NCI-H1417 (cell line): ENCODE data around the gene TBX18.

Experiments used
- DNase-seq, 3 experiments: peaks; one replicate each; lab custom pipeline; 2025; lab: John Stamatoyannopoulos, UW

TBX18 gene

DNA sequence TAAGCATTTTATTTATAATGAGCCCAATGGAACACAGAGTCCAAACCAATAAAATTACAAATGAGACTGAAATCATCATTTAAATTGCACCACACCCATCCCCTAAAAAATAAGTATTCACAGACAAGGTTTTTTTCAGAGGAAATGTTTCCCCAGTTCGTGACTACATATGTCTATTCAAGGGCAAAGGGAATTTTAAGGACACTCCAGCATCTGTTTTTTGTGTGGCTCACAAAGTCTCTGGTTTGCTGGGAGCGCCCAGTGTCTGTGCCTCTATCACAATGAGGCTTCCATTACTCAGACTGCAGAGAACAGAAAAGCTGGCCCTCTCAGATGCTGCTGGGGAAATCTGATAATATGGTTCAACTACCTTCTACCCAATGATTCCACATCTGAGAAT lies 16.0 kb downstream of the TBX18 start:
- no peak for DNase-seq

DNA sequence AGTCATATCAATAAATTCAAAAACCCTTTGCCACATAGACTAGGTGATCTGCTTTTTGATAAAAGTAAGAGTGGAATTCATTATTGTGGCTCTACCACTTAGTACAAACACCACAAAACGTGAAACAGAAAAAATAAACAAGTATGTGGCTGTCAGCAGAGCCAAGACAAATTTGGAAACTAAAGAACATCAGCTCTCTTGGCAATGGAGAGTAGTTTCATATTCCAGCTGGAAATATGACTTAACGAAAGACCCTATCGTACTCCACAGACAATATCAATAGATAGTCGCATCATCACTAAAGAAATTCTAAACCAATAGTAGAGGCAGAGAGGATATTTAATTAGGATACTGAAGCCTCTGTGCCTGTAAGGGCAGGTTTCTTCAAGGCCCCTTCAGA lies 20.8 kb downstream of the TBX18 start:
- no peak for DNase-seq

DNA sequence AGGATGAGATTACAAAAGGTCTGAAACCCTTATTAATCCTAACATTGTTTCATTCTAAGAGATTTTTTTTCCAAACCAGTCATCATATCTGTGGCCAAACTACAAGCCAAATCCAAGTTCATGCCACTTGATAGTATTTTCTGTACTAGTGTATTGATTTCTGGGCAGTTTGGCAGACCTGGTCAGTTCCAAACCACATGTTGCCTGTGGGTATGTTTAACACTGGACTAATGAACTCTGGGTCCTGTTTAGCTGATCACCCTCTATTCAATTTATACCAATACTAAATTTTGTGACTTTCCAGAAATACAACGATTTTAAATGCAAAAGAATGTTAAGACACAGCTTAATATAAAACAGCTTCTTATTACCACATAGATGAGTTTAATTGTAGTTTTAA lies 24.0 kb downstream of the TBX18 start:
- DNase-seq, result no peak

DNA sequence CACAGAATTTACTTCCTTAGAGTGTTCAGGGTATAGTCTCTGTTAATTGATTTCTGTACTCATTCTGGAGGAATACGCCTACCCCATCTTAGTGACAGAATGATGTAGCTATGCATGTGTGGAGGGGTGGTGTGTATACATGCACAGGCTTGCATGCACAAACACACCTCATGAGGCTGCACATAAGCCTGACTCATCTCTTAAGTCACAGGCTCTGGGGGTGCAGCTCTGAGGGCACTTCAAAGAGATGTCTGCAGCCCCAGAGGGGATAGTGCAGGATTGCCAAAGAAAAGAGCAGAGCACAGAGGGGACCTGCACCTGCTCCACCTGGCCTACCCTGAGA lies 24.6 kb downstream of the TBX18 start:
- no peak for DNase-seq

DNA sequence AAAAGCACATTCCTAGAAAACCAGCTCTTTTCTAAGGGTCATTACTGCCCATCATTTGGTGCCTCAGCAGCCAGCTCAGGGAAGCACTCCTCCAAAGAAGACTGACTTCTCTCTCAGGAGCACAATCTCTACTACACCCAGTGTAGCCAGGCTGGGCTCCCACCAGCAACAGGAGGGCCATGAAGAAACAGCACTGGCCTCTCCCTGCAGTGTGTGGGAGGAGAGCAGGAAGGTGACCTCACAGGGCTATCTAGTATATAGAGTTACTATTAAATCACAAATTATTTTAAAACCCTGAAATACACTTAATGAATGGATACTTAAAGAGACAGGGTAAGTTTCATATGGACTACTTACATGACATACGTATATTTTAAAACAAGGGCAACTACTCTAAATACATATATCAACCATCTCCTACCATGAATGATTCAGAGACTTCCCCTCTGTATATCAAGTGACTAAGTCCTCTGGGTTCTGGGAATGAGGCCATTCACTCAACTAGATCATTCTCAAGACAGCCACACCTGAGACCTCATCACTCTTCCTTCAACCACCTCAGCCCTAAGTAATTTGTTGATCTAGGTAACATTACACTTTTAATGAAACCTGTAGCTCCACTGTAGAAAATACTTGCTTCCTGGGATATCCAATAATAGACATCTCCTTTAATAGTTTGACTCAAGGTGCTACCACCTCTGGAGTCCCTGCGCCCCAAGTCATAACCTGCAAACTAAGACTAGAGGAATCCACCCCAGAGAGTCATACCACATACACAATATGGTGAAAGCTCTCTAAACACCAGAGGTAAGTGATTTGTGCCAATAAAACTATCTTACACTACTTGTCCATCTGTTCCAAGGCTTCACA lies 25.2 kb downstream of the TBX18 start:
- DNase-seq, result no peak

GRCh38 chr6:84733889-84734288 lies 30.5 kb downstream of the TBX18 start:
- no peak for DNase-seq

DNA sequence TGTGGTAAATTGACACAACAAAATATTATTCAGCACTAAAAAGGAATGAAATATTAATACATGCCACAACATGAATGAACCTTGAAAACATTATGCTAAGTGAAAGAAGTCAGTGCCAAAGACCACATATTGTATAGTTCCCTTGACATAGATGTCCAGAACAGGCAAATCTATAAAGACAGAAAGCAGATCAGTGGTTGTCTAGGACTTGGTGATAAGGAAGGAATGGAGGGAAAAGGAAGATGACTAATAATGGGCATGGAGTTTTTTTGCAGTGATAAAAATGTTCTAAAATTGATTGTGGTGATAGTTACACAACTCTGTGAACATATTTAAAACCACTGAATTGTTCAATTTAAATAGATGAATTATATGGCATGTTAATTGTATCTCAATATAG lies 32.5 kb downstream of the TBX18 start:
- no peak for DNase-seq

GRCh38 chr6:84731401-84731800 lies 33.0 kb downstream of the TBX18 start:
- no peak for DNase-seq

- DNase-seq, result peak in 2 of 3 experiments; percentile 3 to 30
These were observed 35.8 kb downstream of the TBX18 start for GRCh38 chr6:84728602-84729001.

DNA sequence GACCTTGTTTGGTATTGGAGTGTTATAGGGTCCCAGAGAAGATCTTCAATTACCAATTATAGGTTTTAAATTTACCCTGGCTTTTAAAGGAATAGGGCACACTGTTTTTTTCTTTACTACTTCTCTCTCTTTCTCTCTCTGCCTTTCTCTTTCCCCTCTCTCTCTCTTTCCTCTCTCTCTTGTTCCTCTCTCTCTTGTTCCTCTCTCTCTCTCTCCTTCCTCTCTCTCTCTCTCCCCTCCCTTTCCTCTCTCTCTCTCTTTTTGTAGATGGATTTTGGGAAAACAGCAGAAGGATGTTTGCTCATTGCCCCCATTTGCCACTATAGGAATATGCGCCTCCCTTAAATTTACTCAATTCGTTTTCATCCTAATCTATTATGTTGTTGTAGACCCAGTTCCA lies 45.2 kb downstream of the TBX18 start:
- DNase-seq, result no peak

DNA sequence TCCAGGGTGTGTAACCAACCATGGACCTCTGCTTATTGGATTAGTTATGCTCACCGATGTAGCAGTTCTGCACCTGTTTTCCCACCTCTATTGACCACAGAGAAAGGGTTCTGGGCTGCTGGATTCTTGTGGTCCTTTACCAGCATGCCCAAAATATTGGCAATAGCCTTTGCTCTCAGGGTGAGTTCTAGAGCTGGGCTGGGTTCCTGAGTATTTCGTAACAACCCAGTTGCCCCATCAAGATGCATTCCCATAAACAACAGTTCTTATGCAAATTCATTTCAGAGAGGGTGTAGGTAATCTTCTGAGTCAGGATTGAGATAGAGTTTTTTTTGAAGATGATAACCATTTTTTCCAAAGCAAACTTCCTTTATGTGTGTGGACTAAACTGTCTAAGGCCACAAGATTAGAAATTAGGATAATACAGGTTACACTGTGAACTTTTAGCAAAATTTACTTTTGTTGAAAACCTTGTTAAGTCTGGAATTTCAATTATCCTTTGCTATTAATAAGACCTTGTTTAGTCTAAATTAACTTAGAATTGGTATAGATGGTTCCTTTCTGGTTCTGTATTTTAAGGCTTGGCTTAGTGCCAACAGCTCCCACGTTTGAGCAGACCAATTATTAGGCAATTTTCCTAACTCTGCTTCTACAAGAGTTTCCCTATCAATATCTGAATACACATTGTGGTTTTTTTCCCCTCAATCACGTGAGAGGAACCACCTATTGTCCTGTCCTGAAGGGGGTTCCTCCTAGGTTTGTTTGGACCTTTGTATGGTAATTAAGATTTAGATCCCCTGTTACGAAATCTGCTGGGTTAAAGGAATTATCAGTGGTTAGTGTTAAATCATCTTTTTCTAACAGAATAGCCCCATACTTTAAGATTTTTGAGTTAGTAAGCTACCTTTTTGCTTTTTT lies 46.1 kb downstream of the TBX18 start:
- peak in 1 of 3 experiments; percentile 20 for DNase-seq

DNA sequence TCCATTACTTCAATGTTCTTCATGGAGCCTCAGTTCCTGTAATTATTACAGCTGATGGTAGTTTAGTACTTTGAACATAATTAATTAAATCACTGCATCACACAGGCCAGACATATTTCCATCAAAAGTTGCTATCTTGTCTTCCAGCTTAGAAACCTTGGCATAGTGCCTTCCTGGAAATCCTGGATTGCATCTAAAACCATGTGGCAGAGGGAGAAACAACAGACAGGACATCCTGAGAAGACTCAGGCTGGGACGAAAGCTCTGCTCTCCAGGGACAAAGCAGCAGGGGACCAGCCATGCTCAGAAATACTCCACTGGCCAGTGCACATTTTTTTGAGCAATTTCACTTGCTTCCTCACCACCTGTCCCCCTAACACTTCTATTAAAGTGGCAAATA lies 55.3 kb downstream of the TBX18 start:
- DNase-seq, result no peak

GRCh38 chr6:84707171-84707570 lies 57.2 kb downstream of the TBX18 start:
- no peak for DNase-seq

DNA sequence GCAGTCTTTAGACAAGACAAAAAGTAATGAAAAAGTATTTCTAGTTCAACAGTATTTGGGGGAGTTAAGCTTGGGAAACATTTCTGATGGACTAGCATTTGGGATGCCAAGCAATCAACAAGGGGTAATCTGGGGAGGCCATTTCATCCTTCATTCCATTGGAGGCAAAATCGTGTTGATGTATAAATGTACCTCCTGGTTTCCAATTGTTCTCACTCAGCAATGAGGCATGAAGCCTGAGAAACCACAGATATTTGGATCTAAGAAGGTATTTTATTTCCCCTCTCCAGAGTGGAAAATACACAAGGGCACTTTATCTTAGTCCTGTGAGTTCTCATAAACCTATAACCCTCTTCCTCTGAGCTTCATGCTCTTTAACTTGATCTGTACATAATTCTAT lies 68.2 kb downstream of the TBX18 start:
- no peak for DNase-seq

- DNase-seq, result no peak
These were observed 72.3 kb downstream of the TBX18 start for GRCh38 chr6:84691978-84692623.

GRCh38 chr6:84688141-84688873 lies 76.1 kb downstream of the TBX18 start:
- DNase-seq, result no peak

DNA sequence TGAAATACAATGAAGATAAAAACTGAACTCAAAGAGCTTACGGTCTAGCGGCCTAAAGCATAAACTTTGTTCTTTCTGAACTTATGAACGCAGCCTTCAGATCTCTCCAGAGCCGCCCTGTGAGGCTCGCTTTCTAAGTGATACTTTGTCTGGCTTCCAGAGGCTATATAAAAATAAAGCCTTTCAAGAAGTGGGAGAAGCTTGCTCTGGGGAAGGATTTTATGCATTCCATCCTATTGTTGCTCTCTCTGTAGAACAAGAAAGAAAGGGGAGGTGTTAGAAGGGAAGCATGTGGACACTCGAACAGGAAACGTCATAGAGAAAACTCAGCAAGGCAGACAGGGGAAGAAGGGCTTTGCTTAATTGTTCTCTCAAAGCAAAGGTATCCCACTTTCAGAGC lies 77.0 kb downstream of the TBX18 start:
- no peak for DNase-seq

GRCh38 chr6:84685983-84686584 lies 78.3 kb downstream of the TBX18 start:
- peak in 2 of 3 experiments; percentile 3 to 19 for DNase-seq

GRCh38 chr6:84681693-84682326 lies 82.6 kb downstream of the TBX18 start:
- no peak for DNase-seq

DNA sequence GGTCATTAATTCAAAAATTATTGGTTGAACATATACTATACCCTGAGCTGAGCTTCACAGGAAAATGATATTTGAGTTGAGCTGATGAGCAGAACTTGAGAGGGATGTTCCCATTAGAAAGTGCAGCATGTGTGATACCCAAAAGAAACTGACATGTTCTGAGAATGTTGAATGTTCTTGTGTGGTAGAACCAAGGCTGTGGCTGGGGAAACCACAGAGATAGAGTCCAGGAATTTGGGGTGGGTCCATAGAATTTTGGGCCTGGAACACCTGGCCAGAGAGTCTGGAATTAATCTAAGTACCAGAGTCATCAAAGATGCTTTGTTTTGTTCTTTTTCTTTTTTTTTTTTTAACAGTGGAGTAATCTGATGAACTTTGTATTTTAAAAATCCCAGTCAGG lies 88.7 kb downstream of the TBX18 start:
- DNase-seq, result no peak

GRCh38 chr6:84674395-84674794 lies 90.0 kb downstream of the TBX18 start:
- DNase-seq, result no peak
